ENCODE data around the gene DNAJA1. TPM values are rescaled to one million over a fixed set of nuclear protein-coding genes. Genes with fewer than 3 reads are reported as not detected.

DNAJA1 gene
- total and polyA plus RNA-seq, 4 donors, result 60.9 to 96.6 (median 73.4) TPM

GRCh38 chr9:33032865-33033264 is 7.8 kb downstream of the DNAJA1 start:
- H3K27me3 ChIP-seq (ENCODE audit: control insufficient read depth in 4 of 4, insufficient read depth in 4 of 4, low read length in 3 of 4), result no peaks in the 10 kb centered on the region
- TF ChIP-seq FOXA1 (IDR thresholded peaks at IDR 0.05), result no peak
- TF ChIP-seq CTCF (IDR thresholded peaks at IDR 0.05; ENCODE audit: low read depth, low read length, missing input control), result no peak
- TF ChIP-seq, protein P1, sequence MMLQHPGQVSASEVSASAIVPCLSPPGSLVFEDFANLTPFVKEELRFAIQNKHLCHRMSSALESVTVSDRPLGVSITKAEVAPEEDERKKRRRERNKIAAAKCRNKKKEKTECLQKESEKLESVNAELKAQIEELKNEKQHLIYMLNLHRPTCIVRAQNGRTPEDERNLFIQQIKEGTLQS (IDR thresholded peaks at IDR 0.05), result no peak
- TF ChIP-seq GABPA (IDR thresholded peaks at IDR 0.05 in 1 of 2, conservative IDR thresholded peaks at IDR 0.05 in 1 of 2), result no peak
- no peak for TF ChIP-seq NR2F2 (IDR thresholded peaks at IDR 0.05)
- TF ChIP-seq HNF4A (conservative IDR thresholded peaks at IDR 0.05), result peak; percentile 24 to 46
- TF ChIP-seq, protein P2, sequence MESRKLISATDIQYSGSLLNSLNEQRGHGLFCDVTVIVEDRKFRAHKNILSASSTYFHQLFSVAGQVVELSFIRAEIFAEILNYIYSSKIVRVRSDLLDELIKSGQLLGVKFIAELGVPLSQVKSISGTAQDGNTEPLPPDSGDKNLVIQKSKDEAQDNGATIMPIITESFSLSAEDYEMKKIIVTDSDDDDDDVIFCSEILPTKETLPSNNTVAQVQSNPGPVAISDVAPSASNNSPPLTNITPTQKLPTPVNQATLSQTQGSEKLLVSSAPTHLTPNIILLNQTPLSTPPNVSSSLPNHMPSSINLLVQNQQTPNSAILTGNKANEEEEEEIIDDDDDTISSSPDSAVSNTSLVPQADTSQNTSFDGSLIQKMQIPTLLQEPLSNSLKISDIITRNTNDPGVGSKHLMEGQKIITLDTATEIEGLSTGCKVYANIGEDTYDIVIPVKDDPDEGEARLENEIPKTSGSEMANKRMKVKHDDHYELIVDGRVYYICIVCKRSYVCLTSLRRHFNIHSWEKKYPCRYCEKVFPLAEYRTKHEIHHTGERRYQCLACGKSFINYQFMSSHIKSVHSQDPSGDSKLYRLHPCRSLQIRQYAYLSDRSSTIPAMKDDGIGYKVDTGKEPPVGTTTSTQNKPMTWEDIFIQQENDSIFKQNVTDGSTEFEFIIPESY (IDR thresholded peaks at IDR 0.05), result no peak
- peak; percentile 34 for TF ChIP-seq SP1 (IDR thresholded peaks at IDR 0.05)
- TF ChIP-seq HNF4G (IDR thresholded peaks at IDR 0.05), result no peak
- peak in 1 of 2 donors; percentile 14 for TF ChIP-seq JUND (IDR thresholded peaks at IDR 0.05)
- no peak for TF ChIP-seq TAF1 (conservative IDR thresholded peaks at IDR 0.05)
- TF ChIP-seq EGR1 (IDR thresholded peaks at IDR 0.05; ENCODE audit: low read depth in 2 of 2), result peak in 1 of 2 donors; percentile 49
- TF ChIP-seq REST (IDR thresholded peaks at IDR 0.05), result no peak
- no peak for TF ChIP-seq YY1 (IDR thresholded peaks at IDR 0.05)
- TF ChIP-seq RAD21 (IDR thresholded peaks at IDR 0.05), result no peak
- TF ChIP-seq RXRA (IDR thresholded peaks at IDR 0.05), result peak; percentile 49 to 68
- no peak for TF ChIP-seq MAX (IDR thresholded peaks at IDR 0.05)
- no peak for TF ChIP-seq FOXA2 (IDR thresholded peaks at IDR 0.05)
- DNase-seq (ENCODE audit: low spot score), result no peak
- WGBS, result 37% methylated on average over 5 of the region's 5 CpGs
- no peaks in the 10 kb centered on the region for H3K9me3 ChIP-seq (ENCODE audit: control insufficient read depth in 4 of 4, low read length in 3 of 4)
- peaks cover 7 to 71% (median 65%) of the 10 kb centered on the region in 4 donors for H3K36me3 ChIP-seq (ENCODE audit: control insufficient read depth in 4 of 4, insufficient read depth in 3 of 4, low read depth in 1 of 4, low read length in 3 of 4)
- no peak overlapping the region for H3K9ac ChIP-seq (ENCODE audit: low read depth in 1 of 2, low read length in 2 of 2)
- H3K4me1 ChIP-seq (ENCODE audit: control insufficient read depth in 4 of 4, insufficient read depth in 4 of 4, low read length in 3 of 4), result peaks cover 8 to 34% (median 32%) of the 10 kb centered on the region in 4 donors
- H3K27ac ChIP-seq (ENCODE audit: low read depth in 1 of 2, low read length in 2 of 2), result no peak overlapping the region
- no peak overlapping the region for H3K4me3 ChIP-seq (ENCODE audit: low read depth in 1 of 3, low read length in 3 of 3)

All from liver (tissue), 9 donors.